SKM-1 treated with dmso at 0.1 percent for 144 hours (cell line): ENCODE measurements around the gene SLC7A14.
"Not testable (repeated sequence)": the region's sequence is repeated elsewhere in the genome, so short reads cannot be mapped to it uniquely, and the experiment has no call there.

ENCODE experiments used
- DNase-seq: peaks from one replicate; lab custom pipeline; 2025; ENCODE audit not compliant: unreplicated experiment; lab: John Stamatoyannopoulos, UW

Gene SLC7A14

DNA sequence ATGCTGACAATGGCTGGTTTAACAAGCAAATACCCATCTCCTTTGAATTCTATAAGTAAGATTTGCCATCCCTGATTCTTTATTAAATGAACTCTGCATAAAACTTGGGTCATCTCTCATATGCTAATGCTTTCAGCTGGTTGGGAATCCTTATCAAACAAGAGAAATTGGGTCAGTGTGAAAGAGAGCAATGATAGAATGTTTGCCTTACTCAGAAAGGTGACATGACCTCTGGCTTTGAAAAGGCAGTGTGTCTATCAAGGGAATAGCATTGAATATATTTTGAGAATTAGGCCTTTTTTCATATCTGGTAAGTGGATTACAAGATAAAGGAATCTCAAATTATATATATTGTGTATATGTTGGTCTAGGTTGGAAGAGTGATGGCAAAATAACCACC lies 8.7 kb upstream of the SLC7A14 start:
- DNase-seq, result no peak

DNA sequence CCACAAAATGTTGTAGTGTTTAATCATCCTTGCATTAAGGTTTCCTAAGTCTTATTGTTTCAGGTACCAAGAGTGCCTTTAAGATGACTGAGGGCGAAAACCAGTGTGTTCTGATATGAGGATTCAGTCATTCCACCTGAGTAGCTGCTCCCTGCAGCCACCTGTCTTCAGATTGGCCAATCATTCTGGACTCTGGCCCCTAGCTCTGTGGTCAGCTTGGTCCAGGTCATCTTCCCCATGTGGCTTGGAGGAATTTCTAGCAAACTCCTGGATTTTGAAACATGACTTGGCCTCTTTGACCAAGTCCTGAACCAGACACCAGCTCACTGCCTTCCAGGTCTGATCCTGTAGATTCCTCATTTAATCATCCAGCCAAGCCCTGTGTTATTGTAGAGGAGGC lies 7.8 kb upstream of the SLC7A14 start:
- no peak for DNase-seq

DNA sequence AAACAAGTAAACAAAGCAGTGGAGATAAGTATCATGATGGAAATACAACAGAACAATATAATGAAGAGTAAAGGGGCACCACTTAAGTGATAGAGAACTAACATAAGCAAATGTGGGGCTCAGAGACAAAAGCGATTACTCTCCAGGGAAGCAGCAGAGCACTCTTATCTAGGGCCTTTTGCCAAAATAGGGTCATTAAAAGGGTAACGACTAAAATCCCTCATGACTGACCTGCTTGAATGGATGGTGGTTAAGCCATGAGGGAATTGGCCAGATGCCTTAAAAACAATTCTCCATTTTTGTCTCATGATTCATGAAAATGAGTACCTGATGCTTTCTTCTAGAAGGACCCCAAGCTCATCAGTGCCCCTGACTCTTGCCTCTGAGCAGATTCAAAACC lies 3.2 kb upstream of the SLC7A14 start:
- DNase-seq, result no peak

DNA sequence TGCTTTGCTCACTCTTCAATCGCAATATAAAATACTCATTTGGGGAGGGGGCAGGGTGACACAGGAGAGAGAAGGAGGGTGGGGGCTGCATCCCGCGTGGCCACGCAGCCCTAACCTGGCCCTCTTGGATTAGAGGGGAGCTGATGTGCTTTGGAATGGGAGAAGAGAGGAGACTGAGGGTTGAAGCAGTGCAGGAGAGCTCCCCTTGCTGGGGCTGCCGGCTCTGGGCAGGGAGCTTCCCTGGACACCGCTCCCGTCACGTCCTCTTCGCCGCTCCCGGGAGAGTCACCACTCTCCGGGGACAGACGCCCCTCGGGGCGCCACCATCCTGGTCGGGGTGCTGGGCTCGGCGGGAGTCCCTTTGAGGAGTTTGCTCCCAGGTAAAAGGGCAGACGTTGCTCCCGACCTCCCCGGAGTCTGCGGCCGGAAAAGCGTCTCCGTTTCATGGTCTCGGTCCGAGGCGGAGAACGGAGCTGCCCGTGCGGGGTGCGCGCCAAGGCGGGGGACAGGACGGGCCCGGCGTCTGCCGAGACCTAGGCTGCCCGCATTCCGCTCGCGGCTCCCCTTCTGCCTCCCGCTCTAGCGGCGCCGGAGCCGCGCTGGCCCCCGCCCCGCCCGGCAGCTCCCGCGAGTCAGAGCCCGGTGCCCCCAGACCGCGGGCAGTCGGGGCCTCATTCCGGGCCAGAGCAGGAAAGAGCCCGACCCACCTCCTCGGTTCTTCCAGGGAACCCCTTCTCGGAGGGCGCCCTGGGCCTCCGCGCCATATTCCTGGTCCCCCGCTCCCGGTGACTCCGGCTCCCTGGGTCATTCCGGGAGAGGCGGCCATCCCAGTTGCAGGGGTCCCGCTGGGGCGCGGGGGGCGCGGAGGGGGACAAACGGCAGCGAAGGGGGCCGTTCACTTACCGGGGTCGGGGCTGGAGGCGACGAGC lies 603 bp downstream of the SLC7A14 start:
- no peak for DNase-seq

DNA sequence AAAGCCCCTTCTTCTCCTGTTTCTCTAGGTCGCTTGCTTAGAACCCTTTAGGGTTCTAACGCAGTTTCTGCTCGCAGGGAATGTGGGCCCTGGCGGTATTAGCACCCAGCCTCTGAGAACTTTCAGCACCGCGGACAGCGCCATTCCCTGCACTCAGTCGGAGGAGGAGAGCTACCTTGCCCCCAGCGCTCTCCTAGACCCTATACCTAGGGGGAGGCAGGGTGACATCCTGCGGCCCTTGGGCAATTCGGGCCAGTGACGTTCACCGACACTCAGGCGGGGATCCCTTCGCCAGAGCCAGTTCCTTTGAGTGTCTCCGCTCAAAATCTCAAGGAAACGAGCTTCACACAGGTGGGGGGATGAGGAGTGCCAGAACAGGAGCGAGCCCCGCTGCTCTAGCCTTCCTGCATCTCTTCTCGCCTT lies 1.3 kb downstream of the SLC7A14 start:
- no peak for DNase-seq

DNA sequence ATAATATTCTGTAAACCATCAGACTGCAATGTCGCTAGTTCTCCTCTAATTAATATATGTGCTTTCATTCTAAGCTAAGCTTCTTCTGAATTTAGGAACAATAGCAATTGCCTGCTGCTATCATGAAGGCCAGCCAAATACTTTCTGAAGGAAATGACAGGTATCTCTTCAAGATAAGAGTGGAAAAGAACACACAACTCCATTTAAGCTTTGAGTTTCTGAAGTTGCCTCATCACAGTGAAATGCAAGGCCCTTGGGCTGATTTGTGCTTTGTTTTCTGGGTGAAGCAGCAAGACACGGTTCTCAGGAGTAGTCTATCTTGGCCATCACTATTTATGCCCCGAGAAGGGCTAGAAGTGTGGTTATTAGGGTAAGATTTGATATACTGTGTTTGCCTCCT lies 6.2 kb downstream of the SLC7A14 start:
- DNase-seq, result no peak

DNA sequence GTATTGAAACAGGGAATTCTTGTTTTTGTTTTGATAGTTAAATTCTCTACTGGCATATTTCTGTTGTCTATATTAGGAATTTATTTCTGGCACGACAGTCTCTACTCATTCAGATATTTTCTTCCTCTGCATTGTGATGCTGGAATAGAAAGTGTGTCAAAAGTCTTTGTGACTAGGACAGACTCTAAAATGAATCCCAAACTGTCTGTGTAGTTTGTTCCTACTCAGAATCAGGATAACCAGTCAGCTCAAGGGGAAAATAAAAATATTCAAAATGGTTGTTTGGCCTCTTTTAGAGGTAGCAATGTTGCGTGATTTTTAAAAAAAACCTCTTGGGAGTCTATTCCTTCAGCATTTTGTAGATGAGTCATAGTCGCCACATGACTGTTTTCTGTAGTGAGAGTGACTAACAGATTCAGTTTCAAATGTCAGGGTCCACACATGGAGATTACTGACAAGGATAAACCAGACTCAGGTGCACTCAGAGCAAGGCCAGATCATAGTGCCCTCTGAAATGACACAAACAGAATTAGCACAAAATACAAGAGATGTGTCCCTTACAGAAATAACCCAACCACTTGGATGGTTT lies 13.1 kb downstream of the SLC7A14 start:
- no peak for DNase-seq

DNA sequence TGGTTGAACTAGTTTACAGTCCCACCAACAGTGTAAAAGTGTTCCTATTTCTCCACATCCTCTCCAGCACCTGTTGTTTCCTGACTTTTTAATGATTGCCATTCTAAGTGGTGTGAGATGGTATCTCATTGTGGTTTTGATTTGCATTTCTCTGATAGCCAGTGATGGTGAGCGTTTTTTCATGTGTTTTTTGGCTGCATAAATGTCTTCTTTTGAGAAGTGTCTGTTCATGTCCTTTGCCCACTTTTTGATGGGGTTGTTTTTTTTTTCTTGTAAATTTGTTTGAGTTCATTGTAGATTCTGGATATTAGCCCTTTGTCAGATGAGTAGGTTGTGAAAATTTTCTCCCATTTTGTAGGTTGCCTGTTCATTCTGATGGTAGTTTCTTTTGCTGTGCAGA lies 18.3 kb downstream of the SLC7A14 start:
- not testable (repeated sequence) for DNase-seq

DNA sequence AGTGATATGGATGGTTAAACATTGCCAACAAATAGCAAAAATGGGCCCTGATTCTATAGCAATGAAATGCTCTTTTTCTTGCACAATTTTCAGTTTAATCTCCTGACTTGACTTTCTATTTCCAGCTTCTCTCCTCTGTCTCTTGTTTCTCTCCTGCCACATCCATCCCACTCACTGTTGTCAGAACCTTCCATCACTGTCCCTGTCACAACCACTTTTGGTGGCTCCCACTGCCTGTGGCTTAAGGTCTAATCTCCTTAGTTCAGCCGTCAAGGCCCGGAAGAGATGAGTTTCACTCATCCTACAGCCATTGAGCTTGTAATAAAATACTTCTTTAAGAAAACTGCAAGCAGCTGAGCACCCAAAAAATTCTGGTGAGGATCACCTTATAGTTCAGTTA lies 19.5 kb downstream of the SLC7A14 start:
- DNase-seq, result no peak

DNA sequence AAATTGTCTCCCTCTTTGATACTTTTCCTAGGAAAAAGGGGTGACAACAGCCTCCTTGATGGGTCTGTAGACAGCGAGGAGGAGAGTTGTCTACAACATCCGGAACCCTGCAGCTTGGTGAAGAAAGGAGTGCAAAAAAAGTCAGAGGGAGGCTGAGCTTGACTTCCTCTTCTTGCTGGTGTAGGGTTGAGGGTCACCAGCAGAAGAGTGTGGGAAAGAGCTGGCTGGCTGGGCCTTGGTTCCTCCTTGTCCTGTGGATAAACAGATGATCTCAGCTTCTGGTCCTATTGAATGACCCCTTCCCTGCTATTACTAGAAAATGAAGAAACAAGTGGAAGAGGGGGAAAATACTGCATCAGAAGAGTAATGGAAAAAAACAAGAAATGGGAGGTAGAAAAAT lies 20.4 kb downstream of the SLC7A14 start:
- DNase-seq, result no peak

DNA sequence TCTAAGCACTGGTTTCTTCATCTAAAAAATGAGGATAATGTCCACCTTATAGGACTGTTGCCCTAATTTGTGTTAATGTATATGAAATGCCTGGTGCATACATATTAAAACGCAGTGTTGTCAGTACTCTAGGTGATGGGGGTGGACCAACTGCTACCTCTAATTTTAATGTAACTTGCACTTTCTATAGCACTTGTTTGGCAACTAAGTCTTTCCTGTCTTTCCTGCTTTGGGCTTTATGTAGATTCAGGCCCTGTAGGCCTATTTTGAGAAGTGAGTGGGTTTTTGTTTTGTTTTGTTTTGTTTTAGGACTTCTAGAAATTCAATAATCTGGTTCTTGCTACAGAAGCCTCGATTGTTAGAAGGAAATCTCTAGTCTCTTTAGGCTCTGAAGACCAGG lies 21.2 kb downstream of the SLC7A14 start:
- DNase-seq, result no peak

DNA sequence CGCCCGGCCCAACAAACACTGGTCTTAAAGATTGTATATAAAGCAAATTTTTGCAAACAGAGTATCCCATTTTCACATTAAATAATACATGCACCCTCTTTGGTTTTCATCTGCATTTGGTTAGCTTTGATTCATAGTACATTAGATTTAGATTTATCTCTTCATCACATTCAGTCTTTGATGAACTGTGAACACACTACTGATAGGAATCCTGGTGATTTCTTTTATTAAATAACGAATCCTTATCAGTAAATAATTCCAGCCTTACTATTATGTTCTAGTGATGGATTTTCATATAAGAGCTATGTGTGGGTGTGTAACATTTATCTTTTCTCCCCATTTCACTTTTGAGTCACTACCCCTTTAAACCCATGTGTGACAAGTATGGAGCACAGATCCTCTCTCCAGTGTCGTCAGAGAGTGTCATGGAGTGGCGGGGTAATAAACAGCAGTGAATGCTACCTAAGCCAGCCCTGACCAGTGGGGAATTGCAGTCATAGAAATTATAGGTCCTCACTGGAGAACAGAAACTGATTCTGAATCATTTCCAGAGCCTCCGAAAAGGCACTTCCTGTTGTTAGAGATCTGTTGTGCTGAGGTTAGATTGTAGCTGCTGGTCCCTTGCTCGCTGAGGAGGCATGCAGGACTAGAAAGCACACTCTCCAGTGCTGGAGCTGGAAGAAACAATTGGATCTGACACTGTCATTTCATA lies 22.0 kb downstream of the SLC7A14 start:
- no peak for DNase-seq

DNA sequence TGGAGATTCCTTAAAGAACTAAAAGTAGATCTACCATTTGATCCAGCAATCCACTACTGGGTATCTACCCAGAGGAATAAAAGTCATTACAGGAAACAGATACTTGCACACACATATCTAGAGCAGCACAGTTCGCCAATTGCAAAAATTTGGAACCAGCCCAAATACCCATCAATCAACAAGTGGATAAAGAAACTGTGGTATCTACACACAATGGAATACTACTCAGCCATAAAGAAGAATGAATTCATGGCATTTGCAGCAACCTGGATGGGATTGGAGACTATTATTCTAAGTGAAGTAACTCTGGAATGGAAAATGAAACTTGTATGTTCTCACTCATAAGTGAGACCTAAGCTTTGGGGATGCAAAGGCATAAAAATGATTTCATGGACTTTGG lies 23.8 kb downstream of the SLC7A14 start:
- DNase-seq, result no peak

DNA sequence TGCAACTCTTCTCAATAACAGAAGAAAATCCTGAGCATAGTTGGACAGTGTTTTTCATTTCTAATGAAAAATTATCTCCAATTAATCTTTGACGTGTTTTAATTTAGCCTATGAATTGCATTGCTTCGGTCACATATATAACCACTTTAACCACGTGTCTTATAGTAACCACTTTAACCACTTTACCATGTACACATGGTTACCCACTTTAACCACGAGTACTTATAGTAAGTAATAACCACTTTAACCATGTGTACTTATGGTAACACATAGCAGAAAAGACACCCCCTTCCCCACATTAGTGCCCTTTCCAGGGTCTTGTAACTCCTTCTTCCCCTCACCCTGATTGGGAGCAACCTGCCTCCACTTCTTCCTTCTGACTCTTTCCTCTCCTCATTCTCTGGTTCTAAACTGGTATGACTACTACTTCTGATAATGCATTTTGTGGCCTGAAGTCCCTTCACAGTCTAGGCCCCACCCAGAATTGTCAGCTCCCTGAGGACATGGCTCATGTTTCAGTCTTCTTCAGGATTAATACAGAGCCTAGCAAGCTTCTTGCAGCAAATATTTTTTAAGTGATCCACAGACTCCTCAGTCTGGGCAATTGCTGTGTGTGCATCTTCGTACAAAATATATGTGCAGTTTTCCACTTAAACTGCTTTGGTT lies 25.0 kb downstream of the SLC7A14 start:
- no peak for DNase-seq

DNA sequence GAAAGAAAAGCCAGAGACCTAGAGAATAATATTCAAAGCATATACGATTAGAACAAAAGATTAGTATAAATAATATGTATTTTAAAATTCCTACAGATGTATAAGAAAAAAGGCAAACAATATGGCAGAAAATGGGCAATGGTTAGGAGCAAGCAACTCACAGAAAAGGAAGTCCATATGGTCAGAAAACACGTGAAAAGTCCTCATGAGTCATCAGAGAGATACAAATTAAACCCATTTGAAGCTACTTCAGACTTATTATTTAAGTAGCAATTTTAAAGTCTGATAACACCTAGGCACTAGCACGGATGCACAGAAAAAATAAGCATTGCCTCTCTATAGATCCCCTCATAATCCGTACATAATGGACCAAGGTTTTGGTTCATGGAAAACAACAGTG lies 25.6 kb downstream of the SLC7A14 start:
- DNase-seq, result no peak

DNA sequence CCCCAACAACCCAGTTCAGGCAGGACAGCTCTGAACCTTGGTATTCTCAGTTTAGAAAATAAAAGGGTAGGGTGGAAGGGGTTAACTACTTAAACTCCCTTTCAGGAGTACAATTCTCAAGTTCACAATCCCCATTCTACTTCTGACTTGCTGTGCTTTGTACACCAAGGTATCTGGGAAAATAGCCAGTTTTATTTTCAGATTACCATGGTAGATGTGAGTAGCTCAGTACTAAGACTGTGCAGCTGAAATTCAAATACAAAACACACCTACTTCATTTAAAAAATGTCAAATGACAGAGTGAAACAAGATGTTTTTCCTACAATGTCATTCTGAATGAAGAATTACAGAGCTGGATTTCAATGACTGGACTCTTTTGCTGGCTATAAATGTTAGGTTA lies 27.4 kb downstream of the SLC7A14 start:
- no peak for DNase-seq

DNA sequence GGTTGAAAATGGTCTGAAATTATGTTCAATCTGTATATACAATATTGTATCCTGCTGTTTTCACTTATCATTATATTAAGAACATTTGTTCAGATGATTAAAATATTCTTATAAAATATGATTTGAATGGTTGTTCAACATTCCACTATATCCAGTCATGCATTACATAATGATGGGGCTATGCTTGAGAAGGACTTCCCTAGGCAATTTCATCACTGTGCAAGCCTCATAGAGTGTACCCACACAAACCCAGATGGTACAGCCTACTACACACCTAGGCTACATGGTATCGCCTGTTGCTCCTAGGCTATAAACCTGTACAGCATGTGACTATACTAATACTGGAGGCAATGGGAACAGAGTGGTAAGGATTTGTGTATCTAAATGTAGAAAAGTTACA lies 30.5 kb downstream of the SLC7A14 start:
- no peak for DNase-seq

DNA sequence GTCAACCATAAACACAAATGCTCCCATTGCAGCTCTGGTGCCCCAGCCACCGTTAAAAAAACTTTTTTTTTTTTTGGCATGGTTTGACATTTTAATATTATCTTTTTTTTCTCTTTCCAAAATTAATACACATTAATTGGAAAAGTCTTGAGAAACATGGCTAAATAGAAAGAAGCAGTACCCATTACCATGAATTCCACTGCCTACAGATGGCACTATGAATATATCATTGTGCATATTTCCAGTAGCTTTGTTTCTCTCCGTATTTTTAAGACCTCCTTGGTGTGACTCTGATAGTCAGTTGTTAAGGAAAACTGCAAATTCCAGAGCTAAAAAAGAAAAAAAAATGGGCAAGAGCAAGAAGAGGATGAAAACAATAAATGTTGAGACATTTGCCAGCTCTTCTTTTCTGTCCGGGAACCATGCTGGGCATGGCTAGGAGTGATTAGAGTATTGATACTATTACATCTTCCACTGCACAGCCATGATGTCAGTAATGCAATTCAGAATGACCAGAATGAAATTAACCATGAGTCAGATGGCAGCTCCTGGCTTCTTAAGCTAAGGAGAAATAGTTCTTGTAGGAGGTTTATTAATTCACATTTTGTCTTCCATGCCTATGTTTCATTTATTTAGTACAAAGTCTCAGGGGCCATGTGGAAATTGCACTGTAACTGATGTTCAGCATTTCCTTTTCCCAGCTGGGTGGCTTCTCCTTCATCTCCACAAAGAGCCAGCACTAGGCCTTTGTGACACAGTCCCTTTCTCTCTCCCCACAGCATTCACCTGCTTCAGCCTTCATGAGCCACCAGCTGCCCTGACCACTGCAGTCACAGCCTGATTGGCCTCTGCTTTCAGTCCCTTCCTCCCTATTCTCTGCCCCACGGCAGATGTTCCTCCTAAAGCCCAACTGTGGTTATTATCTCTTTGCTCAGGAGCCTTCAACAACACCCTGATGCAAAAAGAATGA lies 31.8 kb downstream of the SLC7A14 start:
- no peak for DNase-seq

DNA sequence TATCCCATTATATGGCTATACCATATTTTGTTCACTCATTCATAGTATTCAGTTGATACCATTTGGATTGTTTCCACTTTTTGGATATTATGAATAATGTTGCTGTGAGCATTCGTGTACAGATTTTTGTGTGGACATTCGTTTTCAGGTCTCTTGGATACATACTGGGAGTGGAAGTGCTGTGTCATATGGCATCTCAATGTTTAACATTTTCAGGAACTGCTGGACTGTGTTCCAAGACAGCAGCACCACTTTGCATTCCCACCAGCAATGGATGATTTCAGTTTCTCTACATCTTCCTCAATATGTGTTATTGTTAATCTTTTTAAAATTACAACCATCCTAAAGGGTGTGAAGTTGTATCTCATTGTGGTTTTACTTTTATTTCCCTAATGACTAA lies 34.6 kb downstream of the SLC7A14 start:
- no peak for DNase-seq

DNA sequence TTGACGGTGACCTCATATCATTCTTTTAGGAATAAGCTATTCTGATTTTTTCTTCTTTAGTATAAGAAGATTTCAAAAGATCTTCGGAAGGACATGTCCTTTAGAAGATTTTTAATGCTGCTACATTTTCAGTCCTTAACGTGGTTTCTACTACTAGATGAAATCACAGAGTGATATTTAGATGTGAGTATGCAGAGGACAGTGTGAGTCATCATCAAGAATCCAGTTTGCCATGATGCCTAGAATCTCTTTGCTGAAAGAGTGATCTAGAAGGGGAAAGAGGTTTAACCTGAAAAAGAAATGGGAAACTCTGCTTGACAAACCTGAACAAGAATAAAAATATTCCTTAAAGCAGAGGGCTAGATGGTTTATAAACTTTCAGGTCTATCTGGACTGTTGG lies 43.2 kb downstream of the SLC7A14 start:
- no peak for DNase-seq
